Esophagus muscularis mucosa (tissue), 3 donors: ENCODE measurements around the gene SLC28A2.

Experiments
- CTCF ChIP-seq, 3 experiments: fragments of 200-600 bp in 2 of 3; fragments of 450-650 bp in 1 of 3; sonication (generic) in 2 of 3; IDR thresholded peaks; one replicate each; pipeline ENCODE4 v1.5.1; 2017 to 2019; ENCODE audit warnings: antibody characterized with exemption in 3 of 3, mild to moderate bottlenecking in 2 of 3, moderate library complexity in 1 of 3
- EP300 ChIP-seq: sonication (generic); formaldehyde crosslinking; IDR thresholded peaks from one replicate; pipeline ENCODE4 v1.6.1; 2017; ENCODE audit warnings: antibody characterized with exemption

- TF ChIP-seq CTCF (IDR thresholded peaks at IDR 0.05) (no peak), EP300 (no peak)
Measured at GRCh38 chr15:45234562-45235235, 17.3 kb upstream of the SLC28A2 start.
